Epidermal melanocyte (primary cell): ENCODE results near the gene C11orf52.
"Not testable (repeated sequence)": the region's sequence is repeated elsewhere in the genome, so short reads cannot be mapped to it uniquely, and the experiment has no call there.

Experiments used
- DNase-seq: peaks from one replicate; pipeline ENCODE4 v3.0.0; 2011; ENCODE audit warnings: low spot score; ENCODE audit not compliant: insufficient read length

Gene C11orf52

DNA sequence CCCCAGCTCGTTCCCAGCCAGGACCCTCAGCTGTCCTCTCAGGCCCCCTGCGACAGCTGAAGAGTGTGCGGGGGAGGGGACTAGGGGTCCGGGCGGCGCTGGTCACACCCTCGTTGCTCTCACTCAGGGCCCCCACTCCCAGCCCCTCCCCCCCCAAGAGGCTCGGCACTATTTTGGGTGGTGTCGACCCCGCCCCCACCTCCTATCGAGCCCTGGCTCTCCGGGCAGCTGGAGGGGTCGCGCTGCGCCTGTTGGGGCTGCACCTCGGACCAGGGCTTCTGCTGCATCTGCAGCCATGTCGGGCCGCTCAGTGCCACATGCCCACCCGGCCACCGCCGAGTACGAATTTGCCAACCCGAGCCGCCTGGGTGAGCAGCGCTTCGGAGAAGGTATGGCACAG is 6.2 kb upstream of the C11orf52 start, which contains the start of gene HSPB2:
TSS of gene HSPB2 (plus strand) at position 200 of the 400 bp plus-strand sequence. CDS start at position 296, 96 bp downstream.
- DNase-seq, result no peak

DNA sequence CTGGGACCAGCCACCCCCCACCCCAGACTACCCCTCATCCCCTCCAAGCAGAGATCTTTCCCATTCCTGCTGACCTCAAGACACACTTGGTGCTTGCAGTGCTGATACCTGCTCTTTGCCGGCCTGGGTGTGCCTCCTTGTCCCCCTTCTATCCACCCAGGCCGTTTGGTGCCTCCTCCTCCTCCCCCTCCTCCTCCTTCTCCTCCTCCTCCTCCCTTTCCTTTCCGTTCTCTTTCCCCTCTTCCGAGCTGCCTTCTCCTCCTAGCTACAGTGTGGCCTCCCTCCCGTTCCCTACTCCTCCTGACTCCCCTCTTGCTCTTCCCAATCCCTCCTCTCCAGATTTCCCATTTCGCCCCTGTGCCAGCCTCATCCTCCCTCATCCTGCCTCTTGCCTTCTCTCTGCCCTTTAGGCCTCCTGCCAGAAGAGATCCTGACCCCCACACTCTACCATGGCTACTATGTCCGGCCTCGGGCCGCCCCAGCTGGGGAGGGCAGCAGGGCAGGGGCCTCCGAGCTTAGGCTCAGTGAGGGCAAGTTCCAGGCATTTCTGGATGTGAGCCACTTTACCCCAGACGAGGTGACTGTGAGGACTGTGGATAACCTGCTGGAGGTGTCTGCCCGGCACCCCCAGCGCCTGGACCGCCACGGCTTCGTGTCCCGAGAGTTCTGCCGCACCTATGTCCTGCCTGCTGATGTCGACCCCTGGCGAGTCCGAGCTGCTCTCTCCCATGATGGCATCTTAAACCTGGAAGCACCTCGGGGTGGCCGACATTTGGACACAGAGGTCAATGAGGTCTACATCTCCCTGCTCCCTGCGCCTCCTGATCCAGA is 5.5 kb upstream of the C11orf52 start:
- no peak for DNase-seq

DNA sequence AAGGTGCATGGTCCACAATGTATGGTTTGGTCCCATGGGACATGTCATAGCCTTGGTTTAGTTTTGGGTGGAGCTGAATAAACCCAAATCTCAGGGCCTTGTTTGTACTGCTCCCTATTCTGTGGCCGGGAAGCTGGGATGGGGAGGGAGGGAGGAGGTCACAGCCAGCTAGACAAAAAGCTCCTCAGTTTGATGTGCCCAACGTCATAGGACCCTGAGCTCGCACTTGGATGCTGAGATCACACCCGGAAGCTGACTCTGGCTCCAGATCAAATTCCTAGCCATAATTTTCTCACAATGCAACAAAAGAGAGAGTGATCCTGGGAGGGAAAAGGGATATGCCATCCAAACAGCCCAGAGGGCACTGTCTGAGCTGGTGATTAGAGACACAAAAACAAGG is 4.7 kb upstream of the C11orf52 start:
- peak; percentile 67 for DNase-seq

DNA sequence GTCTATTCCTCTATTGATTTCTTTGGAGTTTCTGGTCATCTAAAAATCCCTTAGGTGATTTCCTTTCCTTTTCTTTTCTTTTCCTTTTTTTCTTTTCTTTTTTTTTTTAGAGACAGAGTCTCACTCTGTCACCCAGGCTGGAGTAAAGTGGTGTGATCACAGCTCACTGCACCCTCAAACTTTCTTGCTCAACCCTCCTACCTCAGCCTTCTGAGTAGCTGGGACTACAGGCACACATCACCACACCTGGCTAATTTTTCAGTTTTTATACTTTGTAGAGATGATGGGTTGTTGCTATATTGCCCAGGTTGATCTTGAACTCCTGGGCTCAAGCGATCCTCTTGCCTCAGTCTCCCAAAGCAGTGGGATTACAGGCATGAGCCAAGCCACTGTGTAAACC is 1.9 kb upstream of the C11orf52 start:
- DNase-seq, result no peak

- DNase-seq, result no peak
These were observed 1.4 kb upstream of the C11orf52 start for GRCh38 chr11:111917312-111917711.

DNA sequence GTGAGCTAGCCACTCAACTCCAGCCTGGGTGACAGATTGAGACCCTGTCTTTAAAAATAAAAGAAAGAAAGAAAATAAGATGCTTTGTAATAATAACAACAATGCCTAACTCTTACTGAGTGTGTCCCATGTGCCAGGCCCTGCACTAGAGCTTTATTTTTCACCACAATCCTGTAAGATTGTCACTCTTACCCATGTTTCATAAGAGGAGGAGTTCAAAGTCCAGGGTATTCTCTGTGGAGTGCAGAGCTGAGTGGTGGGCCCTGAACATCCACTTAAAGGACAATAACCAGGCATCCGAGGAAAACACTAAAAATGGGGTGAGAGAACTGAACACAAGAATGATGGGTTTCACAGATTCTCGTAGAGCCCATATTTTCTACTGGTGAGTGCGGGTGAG is 925 bp upstream of the C11orf52 start:
- DNase-seq, result no peak

DNA sequence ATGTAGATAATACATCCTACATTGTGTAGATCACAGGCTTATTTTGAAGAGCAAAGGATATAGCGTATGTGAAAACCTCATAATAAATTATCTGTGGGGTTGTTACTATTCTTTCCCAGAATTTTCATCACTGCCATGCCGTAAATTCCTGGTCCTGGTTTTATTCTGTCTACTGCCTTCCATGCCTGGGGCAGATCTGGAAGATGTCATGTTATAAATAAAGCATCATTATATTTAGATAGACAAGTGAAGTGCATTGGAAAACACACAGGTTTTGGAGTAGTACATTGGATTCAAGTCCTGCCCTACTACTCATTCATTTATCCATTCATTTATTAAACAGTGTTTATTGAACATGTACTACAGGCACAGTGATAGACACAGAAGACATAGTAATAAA is 2.2 kb downstream of the C11orf52 start:
- DNase-seq, result no peak

- DNase-seq, result no peak
These were observed 3.0 kb downstream of the C11orf52 start for GRCh38 chr11:111921541-111922230.

GRCh38 chr11:111922803-111923202 is 4.1 kb downstream of the C11orf52 start:
- peak; percentile 29 for DNase-seq

DNA sequence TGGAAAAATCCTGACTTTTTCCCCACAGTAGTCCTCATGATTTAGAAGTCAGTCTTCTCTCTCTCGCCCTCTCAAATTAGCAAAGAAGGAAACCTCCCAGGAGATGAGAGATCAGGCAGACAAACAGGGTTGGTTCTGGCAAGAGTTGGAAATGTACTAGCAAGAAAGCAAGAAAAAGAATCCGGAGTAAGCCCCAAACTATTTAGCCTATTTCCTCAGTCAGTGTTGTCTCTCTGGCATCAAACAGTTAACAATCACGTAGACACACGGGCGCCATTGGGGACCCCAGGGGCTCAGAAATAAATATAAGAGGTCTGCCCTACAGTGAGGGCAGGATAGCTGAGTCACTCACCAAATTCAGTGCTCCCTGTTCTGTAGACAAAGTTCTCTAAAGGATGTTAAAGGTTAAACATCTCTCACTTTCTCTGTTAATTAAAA is 4.7 kb downstream of the C11orf52 start:
- no peak for DNase-seq

GRCh38 chr11:111923951-111924350 is 5.2 kb downstream of the C11orf52 start:
- DNase-seq, result no peak

- no peak for DNase-seq
These were observed 7.2 kb downstream of the C11orf52 start for GRCh38 chr11:111925953-111926352.

DNA sequence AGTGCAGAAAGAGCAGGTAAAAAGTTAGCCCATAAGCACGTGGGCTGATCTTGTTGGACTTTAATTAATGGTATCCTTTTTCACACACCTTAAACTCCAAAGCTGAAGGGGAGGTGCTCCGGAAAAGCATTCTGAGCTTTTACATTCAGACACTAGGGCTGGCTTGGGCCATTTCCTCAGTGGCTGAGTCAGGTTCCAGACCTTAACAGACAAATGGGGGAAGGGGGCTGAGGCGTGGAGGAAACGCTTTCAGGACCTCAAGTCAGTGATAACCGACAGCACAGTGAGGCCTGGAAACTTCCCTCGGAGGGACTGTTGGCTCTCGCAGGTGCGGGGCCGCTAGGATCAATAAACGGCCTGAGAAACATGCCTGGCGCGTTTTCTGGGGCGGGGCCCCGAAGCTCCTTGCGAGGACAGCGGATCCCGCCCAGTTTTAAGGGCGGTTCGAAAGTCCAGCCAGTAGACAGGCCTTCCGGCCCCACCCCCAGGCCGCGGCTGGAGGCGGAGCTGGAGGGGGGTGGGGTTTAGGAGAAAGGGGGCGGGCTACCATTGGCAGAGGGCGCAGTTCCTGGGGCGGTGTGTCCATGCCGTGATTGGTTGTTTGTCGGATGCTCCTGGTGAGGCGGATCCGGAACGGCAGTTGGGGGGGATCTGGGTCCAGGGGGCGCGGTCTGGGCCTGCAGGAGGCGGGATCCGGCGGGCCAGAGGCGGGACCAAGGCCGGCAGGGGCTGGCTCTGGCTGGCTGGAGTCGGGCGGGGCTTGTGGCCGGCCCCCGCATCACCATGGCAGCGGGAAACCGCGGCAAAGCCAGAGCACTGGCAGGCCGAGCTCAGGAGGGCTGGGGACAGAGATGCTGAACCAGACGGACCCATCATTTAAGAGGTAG is 8.0 kb downstream of the C11orf52 start:
- DNase-seq, result peak; percentile 93

GRCh38 chr11:111930472-111930871 is 11.8 kb downstream of the C11orf52 start:
- no peak for DNase-seq

- DNase-seq, result no peak
These were observed 13.9 kb downstream of the C11orf52 start for GRCh38 chr11:111932611-111932950.

DNA sequence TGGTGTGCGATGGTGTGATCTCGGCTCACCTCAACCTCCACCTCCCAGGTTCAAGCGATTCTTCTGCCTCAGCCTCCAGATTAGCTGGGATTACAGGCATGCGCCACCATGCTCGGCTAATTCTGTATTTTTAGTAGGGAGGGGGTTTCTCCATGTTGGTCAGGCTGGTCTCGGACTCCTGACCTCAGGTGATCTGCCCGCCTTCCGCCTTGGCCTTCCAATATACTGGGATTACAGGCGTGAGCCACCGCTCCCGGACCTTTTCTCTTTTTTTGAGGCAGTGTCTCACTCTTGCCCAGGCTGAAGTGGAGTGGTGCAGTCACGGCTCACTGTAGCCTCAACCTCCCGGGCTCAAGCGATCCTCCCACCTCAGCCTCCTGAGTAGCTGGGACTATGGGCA is 14.5 kb downstream of the C11orf52 start:
- not testable (repeated sequence) for DNase-seq

DNA sequence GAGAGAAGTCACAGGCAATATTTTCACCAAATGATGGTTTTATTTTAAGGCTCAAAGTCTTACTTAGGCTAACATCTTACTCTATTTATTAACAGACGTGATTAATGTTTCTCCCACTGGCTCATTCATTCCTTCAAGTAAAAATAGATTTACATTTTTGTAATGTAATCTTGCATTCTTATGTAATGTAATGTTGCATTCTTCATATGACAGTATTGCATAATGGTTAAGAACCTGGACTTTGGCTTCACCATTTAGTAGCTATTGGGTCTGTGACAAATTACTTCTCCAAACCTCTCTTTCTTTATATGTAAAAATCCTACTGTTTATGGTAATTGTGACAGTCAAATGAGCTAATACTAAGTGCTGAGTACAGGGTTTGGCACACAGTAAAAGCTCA is 15.2 kb downstream of the C11orf52 start:
- DNase-seq, result no peak

DNA sequence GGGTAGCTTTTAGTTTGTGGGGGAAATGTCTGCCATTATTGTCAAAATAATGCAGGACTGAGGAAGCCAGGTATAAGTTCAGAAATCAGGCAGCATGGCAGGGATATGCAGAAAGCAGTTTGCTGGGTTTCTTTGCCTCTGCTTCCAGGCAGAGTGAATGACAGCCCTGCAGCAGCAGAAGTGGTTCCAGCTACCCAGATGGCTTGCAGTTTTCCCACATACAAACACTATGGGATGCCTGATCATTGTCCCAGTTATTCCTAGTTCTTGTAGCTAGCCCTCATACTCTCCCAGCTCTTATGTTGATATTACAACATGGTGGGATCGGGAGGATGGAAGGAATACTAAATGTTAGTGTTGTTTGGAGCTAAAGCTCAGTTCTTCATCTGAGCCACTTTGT is 15.6 kb downstream of the C11orf52 start:
- DNase-seq, result no peak

GRCh38 chr11:111935317-111936039 is 16.8 kb downstream of the C11orf52 start:
- no peak for DNase-seq

GRCh38 chr11:111936040-111936540 is 17.4 kb downstream of the C11orf52 start:
- no peak for DNase-seq

DNA sequence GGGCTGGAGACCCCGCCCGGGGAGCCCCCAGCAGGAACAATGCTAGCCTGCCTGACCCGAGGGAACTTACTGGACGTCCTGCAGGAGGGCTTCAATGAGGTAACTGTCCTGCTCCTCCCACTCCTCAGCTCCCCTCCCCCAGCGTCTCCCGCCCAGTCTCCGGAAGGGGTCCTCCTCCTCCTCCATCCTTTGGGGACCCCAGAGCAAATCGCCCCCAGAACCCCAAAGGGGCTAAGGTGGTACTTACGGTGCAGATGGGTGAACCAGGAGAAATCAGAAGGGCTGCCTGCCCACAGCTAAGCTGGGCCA is 18.7 kb downstream of the C11orf52 start:
- no peak for DNase-seq
